WTC11 (cell line): ENCODE data around the gene NDUFS5.

ENCODE experiments used
- MYBL2 ChIP-seq: sonication (generic); formaldehyde crosslinking; IDR thresholded peaks from 2 replicates; pipeline ENCODE4 v1.8.1; 2023; ENCODE audit warnings: mild to moderate bottlenecking, moderate library complexity, missing genetic modification reagents
- NR3C1 ChIP-seq: sonication (generic); formaldehyde crosslinking; conservative IDR thresholded peaks from 2 replicates; pipeline ENCODE4 v1.8.1; 2023; ENCODE audit warnings: low read depth, mild to moderate bottlenecking, missing genetic modification reagents
- TF ChIP-seq, protein P1 (sequence below): sonication (generic); formaldehyde crosslinking; IDR thresholded peaks from 2 replicates; pipeline ENCODE4 v1.8.0; 2022; ENCODE audit warnings: mild to moderate bottlenecking, missing genetic modification reagents
- TF ChIP-seq, protein P2 (sequence below): fragments of 200-600 bp; IDR thresholded peaks from 2 replicates; pipeline ENCODE4 v1.8.0; 2022; ENCODE audit warnings: antibody characterized with exemption
- TF ChIP-seq, protein P3 (sequence below): sonication (generic); formaldehyde crosslinking; IDR thresholded peaks from 2 replicates; pipeline ENCODE4 v1.8.1; 2023; ENCODE audit warnings: mild to moderate bottlenecking, missing genetic modification reagents
- TF ChIP-seq, protein P4 (sequence below): sonication (generic); formaldehyde crosslinking; IDR thresholded peaks from 2 replicates; pipeline ENCODE4 v1.8.0; 2022; ENCODE audit warnings: mild to moderate bottlenecking, missing genetic modification reagents
- TF ChIP-seq, protein P5 (sequence below): fragments of 250-450 bp; sonication (Bioruptor Pico); IDR thresholded peaks from 2 replicates; pipeline ENCODE4 v1.9.0; 2021; ENCODE audit warnings: mild to moderate bottlenecking
- TF ChIP-seq, protein P6 (sequence below): sonication (generic); formaldehyde crosslinking; IDR thresholded peaks from 2 replicates; pipeline ENCODE4 v1.8.0; 2022; ENCODE audit warnings: missing genetic modification reagents

DNA sequence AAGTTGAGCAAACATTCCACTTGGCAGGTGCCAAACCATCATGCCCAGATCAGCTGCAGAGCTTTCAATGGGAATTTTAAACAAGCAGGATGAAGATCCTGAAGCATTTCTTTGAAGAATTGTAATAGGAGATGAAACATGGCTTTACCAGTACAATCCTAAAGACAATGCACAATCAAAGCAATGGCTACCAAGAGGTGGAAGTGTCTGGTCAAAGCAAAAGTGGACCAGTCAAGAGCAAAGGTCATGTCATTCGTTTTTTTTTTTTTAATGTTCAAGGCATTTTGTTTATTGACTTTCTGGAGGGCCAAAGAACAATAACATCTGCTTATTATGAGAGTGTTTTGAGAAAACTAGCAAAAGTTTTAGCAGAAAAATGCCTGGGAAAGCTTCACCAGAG, 3.0 kb upstream of the NDUFS5 start:
- no peak for TF ChIP-seq MYBL2 (CRISPR knock-in tag)
- TF ChIP-seq, protein P1, sequence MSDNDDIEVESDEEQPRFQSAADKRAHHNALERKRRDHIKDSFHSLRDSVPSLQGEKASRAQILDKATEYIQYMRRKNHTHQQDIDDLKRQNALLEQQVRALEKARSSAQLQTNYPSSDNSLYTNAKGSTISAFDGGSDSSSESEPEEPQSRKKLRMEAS (CRISPR knock-in tag), result no peak
- TF ChIP-seq, protein P2, sequence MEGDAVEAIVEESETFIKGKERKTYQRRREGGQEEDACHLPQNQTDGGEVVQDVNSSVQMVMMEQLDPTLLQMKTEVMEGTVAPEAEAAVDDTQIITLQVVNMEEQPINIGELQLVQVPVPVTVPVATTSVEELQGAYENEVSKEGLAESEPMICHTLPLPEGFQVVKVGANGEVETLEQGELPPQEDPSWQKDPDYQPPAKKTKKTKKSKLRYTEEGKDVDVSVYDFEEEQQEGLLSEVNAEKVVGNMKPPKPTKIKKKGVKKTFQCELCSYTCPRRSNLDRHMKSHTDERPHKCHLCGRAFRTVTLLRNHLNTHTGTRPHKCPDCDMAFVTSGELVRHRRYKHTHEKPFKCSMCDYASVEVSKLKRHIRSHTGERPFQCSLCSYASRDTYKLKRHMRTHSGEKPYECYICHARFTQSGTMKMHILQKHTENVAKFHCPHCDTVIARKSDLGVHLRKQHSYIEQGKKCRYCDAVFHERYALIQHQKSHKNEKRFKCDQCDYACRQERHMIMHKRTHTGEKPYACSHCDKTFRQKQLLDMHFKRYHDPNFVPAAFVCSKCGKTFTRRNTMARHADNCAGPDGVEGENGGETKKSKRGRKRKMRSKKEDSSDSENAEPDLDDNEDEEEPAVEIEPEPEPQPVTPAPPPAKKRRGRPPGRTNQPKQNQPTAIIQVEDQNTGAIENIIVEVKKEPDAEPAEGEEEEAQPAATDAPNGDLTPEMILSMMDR, result no peak
- TF ChIP-seq, protein P3, sequence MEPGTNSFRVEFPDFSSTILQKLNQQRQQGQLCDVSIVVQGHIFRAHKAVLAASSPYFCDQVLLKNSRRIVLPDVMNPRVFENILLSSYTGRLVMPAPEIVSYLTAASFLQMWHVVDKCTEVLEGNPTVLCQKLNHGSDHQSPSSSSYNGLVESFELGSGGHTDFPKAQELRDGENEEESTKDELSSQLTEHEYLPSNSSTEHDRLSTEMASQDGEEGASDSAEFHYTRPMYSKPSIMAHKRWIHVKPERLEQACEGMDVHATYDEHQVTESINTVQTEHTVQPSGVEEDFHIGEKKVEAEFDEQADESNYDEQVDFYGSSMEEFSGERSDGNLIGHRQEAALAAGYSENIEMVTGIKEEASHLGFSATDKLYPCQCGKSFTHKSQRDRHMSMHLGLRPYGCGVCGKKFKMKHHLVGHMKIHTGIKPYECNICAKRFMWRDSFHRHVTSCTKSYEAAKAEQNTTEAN (CRISPR knock-in tag), result no peak
- TF ChIP-seq, protein P4, sequence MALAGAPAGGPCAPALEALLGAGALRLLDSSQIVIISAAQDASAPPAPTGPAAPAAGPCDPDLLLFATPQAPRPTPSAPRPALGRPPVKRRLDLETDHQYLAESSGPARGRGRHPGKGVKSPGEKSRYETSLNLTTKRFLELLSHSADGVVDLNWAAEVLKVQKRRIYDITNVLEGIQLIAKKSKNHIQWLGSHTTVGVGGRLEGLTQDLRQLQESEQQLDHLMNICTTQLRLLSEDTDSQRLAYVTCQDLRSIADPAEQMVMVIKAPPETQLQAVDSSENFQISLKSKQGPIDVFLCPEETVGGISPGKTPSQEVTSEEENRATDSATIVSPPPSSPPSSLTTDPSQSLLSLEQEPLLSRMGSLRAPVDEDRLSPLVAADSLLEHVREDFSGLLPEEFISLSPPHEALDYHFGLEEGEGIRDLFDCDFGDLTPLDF (CRISPR knock-in tag), result no peak
- TF ChIP-seq, protein P5, sequence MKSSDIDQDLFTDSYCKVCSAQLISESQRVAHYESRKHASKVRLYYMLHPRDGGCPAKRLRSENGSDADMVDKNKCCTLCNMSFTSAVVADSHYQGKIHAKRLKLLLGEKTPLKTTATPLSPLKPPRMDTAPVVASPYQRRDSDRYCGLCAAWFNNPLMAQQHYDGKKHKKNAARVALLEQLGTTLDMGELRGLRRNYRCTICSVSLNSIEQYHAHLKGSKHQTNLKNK, result no peak
- TF ChIP-seq NR3C1, result no peak
- TF ChIP-seq, protein P6, sequence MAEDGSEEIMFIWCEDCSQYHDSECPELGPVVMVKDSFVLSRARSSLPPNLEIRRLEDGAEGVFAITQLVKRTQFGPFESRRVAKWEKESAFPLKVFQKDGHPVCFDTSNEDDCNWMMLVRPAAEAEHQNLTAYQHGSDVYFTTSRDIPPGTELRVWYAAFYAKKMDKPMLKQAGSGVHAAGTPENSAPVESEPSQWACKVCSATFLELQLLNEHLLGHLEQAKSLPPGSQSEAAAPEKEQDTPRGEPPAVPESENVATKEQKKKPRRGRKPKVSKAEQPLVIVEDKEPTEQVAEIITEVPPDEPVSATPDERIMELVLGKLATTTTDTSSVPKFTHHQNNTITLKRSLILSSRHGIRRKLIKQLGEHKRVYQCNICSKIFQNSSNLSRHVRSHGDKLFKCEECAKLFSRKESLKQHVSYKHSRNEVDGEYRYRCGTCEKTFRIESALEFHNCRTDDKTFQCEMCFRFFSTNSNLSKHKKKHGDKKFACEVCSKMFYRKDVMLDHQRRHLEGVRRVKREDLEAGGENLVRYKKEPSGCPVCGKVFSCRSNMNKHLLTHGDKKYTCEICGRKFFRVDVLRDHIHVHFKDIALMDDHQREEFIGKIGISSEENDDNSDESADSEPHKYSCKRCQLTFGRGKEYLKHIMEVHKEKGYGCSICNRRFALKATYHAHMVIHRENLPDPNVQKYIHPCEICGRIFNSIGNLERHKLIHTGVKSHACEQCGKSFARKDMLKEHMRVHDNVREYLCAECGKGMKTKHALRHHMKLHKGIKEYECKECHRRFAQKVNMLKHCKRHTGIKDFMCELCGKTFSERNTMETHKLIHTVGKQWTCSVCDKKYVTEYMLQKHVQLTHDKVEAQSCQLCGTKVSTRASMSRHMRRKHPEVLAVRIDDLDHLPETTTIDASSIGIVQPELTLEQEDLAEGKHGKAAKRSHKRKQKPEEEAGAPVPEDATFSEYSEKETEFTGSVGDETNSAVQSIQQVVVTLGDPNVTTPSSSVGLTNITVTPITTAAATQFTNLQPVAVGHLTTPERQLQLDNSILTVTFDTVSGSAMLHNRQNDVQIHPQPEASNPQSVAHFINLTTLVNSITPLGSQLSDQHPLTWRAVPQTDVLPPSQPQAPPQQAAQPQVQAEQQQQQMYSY, result no peak
